Type B pancreatic cell (in vitro differentiated cells): ENCODE results near the gene SERPIND1. TPM values are rescaled to one million over a fixed set of nuclear protein-coding genes. Genes with fewer than 3 reads are reported as not detected.
"Not testable (repeated sequence)": the region's sequence is repeated elsewhere in the genome, so short reads cannot be mapped to it uniquely, and the experiment has no call there.

ENCODE experiments used
- DNase-seq: peaks from one replicate; pipeline ENCODE4 v3.0.0; 2021; ENCODE audit warnings: mixed read lengths; ENCODE audit not compliant: unreplicated experiment; ENCODE audit errors: extremely low spot score
- H3K27ac Mint-ChIP-seq: 2 replicates; pipeline ENCODE4 v1.8.0; 2021; ENCODE audit warnings: mild to moderate bottlenecking, mixed read lengths
- H3K27me3 Mint-ChIP-seq: 2 replicates; pipeline ENCODE4 v1.8.0; 2021; ENCODE audit warnings: mixed read lengths
- H3K36me3 Mint-ChIP-seq: 2 replicates; pipeline ENCODE4 v1.8.0; 2021; ENCODE audit warnings: mixed read lengths
- H3K4me1 Mint-ChIP-seq: one replicate; pipeline ENCODE4 v1.8.0; 2021; ENCODE audit warnings: mixed read lengths; ENCODE audit not compliant: unreplicated experiment
- H3K4me3 Mint-ChIP-seq: 2 replicates; pipeline ENCODE4 v1.8.0; 2021; ENCODE audit warnings: mild to moderate bottlenecking, mixed read lengths
- H3K9me3 Mint-ChIP-seq: 2 replicates; pipeline ENCODE4 v1.8.0; 2021; ENCODE audit warnings: mixed read lengths
- total RNA-seq: library from RNA; stranded (reverse); gene quantifications from 2 replicates; pipeline ENCODE4 v1.2.1, GENCODE V29; 2021; ENCODE audit warnings: low replicate concordance
- TF ChIP-seq, protein P1 (sequence below): fragments of 200-600 bp; sonication (generic); conservative IDR thresholded peaks from 2 replicates; pipeline ENCODE4 v1.5.0; 2021; ENCODE audit warnings: antibody characterized with exemption, mild to moderate bottlenecking

SERPIND1 gene
- total RNA-seq, 1 donor from 2014 or later = 7.1 TPM

DNA sequence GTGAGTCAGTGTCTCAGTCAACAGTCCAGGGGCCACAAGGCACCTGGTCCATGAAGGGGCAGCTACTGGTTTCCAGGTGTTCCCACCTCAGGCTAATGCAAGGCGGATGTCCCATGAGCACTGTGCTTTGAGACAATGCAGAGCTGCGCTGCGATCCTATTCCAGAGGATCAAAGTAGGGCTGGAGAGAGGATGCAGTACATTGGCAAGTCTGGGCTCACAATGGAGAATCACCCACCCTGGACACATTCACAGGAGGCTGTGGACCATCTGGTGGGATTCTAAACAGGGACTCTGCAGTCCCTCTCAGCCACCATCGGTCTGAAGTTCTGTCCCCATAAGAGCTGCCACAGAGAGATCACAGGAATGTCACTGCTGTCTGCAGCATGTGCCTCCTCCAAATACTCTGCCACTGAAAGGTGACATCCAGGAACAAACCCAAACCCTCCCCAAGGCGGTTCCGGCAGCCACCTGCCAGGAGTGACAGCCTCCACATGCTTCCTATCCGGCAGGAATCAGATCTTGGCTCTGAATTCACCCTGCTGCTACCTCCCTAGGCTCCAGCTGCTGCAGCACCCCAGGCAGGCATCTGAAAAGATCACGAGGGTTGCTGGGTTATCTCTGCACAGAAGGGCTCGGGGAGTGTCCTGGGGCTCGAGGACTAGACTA lies 45.3 kb upstream of the SERPIND1 start:
- Mint-ChIP-seq H3K4me1 (no peaks in the 10 kb centered on the region), H3K27ac (no peak overlapping the region), H3K27me3 (no peaks in the 10 kb centered on the region), H3K36me3 (peaks cover 5% of the 10 kb centered on the region), H3K4me3 (no peak overlapping the region), H3K9me3 (no peaks in the 10 kb centered on the region)
- TF ChIP-seq, protein P1, sequence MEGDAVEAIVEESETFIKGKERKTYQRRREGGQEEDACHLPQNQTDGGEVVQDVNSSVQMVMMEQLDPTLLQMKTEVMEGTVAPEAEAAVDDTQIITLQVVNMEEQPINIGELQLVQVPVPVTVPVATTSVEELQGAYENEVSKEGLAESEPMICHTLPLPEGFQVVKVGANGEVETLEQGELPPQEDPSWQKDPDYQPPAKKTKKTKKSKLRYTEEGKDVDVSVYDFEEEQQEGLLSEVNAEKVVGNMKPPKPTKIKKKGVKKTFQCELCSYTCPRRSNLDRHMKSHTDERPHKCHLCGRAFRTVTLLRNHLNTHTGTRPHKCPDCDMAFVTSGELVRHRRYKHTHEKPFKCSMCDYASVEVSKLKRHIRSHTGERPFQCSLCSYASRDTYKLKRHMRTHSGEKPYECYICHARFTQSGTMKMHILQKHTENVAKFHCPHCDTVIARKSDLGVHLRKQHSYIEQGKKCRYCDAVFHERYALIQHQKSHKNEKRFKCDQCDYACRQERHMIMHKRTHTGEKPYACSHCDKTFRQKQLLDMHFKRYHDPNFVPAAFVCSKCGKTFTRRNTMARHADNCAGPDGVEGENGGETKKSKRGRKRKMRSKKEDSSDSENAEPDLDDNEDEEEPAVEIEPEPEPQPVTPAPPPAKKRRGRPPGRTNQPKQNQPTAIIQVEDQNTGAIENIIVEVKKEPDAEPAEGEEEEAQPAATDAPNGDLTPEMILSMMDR = no peak
- no peak for DNase-seq

DNA sequence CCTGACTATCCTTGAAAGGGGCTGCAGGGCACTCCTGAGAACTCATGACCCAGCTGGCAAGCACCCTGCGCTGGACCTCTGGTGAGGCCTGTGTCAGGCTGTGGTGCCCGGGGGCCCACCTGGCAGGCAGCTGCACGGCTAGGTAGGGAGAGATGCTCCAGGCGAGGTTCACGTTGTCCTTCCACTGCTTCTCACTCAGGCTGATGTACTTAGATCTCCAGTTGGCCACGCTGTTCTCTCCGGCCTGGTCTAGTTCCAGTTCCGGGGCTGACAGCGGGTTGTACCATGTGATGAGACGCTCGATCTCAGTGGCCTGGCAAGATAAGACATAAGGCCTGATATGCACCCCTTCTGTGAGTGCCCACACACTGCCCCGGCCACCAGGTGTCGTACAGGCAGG lies 44.7 kb upstream of the SERPIND1 start:
- no peak for DNase-seq
- Mint-ChIP-seq H3K27me3 (no peaks in the 10 kb centered on the region), H3K27ac (no peak overlapping the region), H3K4me1 (no peaks in the 10 kb centered on the region), H3K9me3 (no peaks in the 10 kb centered on the region), H3K4me3 (no peak overlapping the region), H3K36me3 (peaks cover 5% of the 10 kb centered on the region)
- TF ChIP-seq, protein P1 = no peak

DNA sequence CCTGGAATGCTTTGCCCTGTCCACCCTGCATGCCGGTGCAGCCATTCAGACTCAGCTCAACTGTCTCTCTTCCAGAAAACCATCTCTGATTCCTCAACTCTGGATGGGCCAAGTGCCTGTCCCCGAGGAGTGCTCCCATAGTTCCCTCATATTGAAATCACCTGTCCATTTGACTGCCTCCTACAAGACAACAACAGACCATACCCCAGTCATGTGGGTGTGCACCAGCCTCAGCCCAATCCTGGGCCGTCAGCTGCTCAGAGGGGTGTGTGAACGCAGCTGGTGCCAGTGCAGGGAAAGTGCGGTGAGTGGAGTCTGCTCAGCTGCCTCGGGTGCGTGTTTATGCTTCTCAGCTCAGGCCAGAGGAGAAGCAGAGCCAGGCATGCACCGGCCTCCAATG lies 41.5 kb upstream of the SERPIND1 start:
- H3K4me3 Mint-ChIP-seq, H3K9me3 Mint-ChIP-seq, H3K36me3 Mint-ChIP-seq, H3K27ac Mint-ChIP-seq, DNase-seq, H3K4me1 Mint-ChIP-seq, H3K27me3 Mint-ChIP-seq: not testable (repeated sequence)

DNA sequence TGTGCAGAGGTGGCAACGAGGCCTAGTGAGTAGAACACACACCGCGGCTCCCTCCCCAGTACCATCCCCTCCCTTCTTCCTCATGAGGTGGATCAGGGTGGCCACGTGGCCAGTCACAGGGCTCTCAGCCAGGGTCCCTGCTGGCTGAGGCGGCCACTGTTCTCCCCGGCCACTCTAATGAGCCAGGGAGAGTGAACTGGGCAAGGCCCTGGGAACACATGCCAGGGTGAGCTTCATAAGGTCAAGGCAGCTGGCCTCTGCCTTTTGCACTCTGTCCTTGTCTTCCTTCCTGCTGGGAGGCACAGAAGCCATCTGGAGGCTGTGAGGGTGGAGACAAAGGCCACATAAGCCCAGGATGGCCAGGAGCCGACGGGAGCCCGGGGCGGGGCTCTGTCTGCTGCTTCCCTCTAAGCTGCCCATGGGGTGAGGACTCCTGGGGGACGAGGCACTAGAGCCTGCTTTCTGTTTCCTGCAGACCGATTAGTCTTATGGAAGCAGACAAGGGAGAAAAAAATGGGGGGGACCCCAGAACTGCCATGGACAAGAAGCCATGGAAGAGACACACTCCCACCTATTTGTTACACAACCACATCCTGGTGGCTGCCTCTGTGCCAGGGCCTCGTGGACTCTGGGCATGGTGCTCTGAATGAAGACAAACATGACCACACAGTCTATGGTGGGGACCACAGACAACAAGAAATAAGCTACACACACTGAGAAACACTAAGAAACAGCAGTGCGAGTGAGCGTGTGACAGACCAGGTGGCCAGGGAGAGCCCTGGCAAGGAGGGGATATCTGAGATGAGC lies 38.4 kb upstream of the SERPIND1 start:
- peaks cover 13% of the 10 kb centered on the region for H3K36me3 Mint-ChIP-seq
- not testable (repeated sequence) for DNase-seq, H3K27ac Mint-ChIP-seq, H3K4me1 Mint-ChIP-seq, H3K9me3 Mint-ChIP-seq, H3K4me3 Mint-ChIP-seq, H3K27me3 Mint-ChIP-seq

DNA sequence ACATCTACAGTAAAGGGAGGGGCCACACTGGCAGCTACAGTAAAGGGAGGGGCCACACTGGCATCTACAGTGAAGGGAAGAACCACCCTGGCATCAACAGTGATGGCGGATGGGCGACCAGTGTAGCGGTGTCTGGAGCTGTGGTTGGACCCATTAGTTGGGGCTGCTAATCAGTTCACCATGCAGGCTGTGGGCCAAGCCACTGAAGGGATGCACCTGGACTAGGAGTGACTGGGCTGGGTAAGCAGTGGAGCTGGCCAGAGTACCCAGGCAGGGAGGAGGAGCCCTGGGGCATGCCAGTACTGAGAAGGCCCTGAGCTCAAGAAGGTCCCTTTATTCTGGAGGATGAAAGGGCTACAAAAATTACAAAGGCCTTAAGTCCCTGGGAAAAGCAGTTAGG lies 37.0 kb upstream of the SERPIND1 start:
- not testable (repeated sequence) for H3K4me1 Mint-ChIP-seq, H3K9me3 Mint-ChIP-seq, DNase-seq, H3K27ac Mint-ChIP-seq, H3K4me3 Mint-ChIP-seq, H3K27me3 Mint-ChIP-seq
- peaks cover 23% of the 10 kb centered on the region for H3K36me3 Mint-ChIP-seq

DNA sequence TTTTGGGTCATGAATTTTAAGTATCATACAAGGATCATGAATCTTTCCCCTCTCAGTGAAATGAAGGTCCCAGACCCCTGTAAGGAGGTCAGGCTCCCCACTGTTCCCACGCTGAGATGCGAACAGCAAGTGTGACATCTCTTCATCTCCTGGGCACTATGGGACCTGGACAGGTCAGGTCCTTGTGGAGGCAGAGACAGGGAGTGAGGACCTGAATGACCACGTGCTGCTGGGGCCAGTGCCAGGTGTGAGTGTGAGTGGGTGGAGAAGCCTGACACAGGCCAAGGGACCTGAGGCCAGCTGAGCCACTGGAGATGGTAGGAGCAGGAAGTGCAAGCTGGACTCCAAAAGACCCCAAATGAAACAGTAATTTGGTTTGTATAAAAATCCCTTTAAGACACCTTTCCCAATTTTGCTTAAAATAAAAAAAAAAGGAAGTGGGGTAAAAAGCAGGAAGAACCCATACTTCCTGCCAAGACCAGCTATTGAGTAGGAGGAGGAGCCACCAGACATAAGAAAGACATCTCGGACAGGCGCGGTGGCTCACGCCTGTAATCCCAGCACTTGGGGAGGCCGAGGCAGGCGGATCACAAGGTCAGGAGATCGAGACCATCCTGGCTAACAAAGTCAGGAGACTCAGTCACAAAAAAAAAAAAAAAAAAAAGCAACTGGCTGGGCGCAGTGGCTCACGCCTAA lies 35.4 kb upstream of the SERPIND1 start:
- TF ChIP-seq, protein P1 = no peak
- Mint-ChIP-seq H3K27ac (no peak overlapping the region), H3K4me1 (no peaks in the 10 kb centered on the region), H3K36me3 (peaks cover 24% of the 10 kb centered on the region), H3K9me3 (no peaks in the 10 kb centered on the region), H3K27me3 (no peaks in the 10 kb centered on the region), H3K4me3 (no peak overlapping the region)
- DNase-seq = no peak
